IPS DF 6.9 (cell line): ENCODE results near the gene CAMK1D.
"Not testable (repeated sequence)": the region's sequence is repeated elsewhere in the genome, so short reads cannot be mapped to it uniquely, and the experiment has no call there.

Source experiments
- DNase-seq: peaks from one replicate; pipeline ENCODE4 v3.0.0-alpha.2; 2013; ENCODE audit warnings: low read depth, low spot score
- H3K27ac ChIP-seq: one replicate; pipeline ENCODE4 v1.5.1; 2013; ENCODE audit warnings: low read length, control low read depth
- H3K27me3 ChIP-seq: 2 replicates; pipeline ENCODE4 v1.6.1; 2013; ENCODE audit warnings: mild to moderate bottlenecking, low read length; ENCODE audit not compliant: control insufficient read depth, insufficient read depth
- H3K36me3 ChIP-seq: 2 replicates; pipeline ENCODE4 v1.6.1; 2013; ENCODE audit warnings: low read length; ENCODE audit not compliant: control insufficient read depth, insufficient read depth
- H3K4me1 ChIP-seq: 2 replicates; pipeline ENCODE4 v1.6.1; 2013; ENCODE audit warnings: low read length; ENCODE audit not compliant: control insufficient read depth, insufficient read depth
- H3K4me3 ChIP-seq: 2 replicates; pipeline ENCODE4 v1.5.1; 2013; ENCODE audit warnings: mild to moderate bottlenecking, low read length
- H3K9me3 ChIP-seq: 2 replicates; pipeline ENCODE4 v1.6.1; 2013; ENCODE audit warnings: low read length, inconsistent platforms; ENCODE audit not compliant: control insufficient read depth, insufficient read depth
- WGBS: extraction: QIAGEN DNeasy Blood & Tissue Kit; methylation state at CpG from one replicate; pipeline ENCODE4 v1.1.7; 2013; ENCODE audit warnings: mixed read lengths, missing lambda C conversion rate; ENCODE audit not compliant: insufficient read length, insufficient coverage; 5-methylcytosine and 5-hydroxymethylcytosine counted together

The CAMK1D gene

DNA sequence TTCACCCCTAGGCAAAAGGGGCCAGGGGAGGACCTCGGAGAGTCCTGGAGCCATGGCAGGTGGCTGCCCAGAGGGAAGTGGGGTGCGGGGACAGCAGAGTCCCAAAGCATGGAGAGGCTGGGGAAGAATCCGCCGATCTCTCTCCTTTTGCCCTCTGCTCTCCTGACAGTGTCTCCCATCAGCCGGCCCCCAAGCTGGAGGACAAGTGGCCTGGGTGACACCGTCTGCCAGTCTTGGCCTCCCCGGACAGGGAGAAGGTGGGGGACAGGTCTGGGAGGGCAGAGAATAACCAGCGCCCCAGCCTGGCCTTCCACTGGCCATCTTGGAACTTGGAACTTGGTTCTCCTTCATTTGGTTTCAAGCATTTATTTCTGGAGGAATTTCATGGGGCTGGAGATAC lies 77.9 kb downstream of the CAMK1D start:
- Histone ChIP-seq H3K36me3 (no peaks in the 10 kb centered on the region), H3K9me3 (no peaks in the 10 kb centered on the region), H3K27ac (no peak overlapping the region), H3K27me3 (no peaks in the 10 kb centered on the region), H3K4me3 (no peak overlapping the region), H3K4me1 (no peaks in the 10 kb centered on the region)
- no peak for DNase-seq
- WGBS = no CpG with 5 or more reads among the region's 8 CpGs

- H3K27ac ChIP-seq = no peak overlapping the region
- H3K27me3 ChIP-seq = no peaks in the 10 kb centered on the region
- no CpG with 5 or more reads among the region's 16 CpGs for WGBS
- H3K4me1 ChIP-seq = no peaks in the 10 kb centered on the region
- DNase-seq = no peak
- H3K9me3 ChIP-seq = no peaks in the 10 kb centered on the region
- H3K4me3 ChIP-seq = no peak overlapping the region
- no peaks in the 10 kb centered on the region for H3K36me3 ChIP-seq
Observed at GRCh38 chr10:12428447-12429135, 79.2 kb downstream of the CAMK1D start.

- DNase-seq = no peak
- no peaks in the 10 kb centered on the region; the same call in 1 of the 2 replicates for H3K4me1 ChIP-seq
- no peaks in the 10 kb centered on the region for H3K9me3 ChIP-seq
- no CpG with 5 or more reads among the region's 11 CpGs for WGBS
- no peak overlapping the region for H3K27ac ChIP-seq
- no peaks in the 10 kb centered on the region for H3K36me3 ChIP-seq
- H3K4me3 ChIP-seq = no peak overlapping the region
- no peaks in the 10 kb centered on the region for H3K27me3 ChIP-seq
Observed at GRCh38 chr10:12430406-12430982, 81.1 kb downstream of the CAMK1D start.

GRCh38 chr10:12431151-12432101 lies 82.1 kb downstream of the CAMK1D start:
- no peaks in the 10 kb centered on the region for H3K36me3 ChIP-seq
- DNase-seq = no peak
- H3K27me3 ChIP-seq = no peaks in the 10 kb centered on the region
- H3K27ac ChIP-seq = no peak overlapping the region
- H3K4me3 ChIP-seq = no peak overlapping the region
- H3K9me3 ChIP-seq = no peaks in the 10 kb centered on the region
- no CpG with 5 or more reads among the region's 18 CpGs for WGBS
- no peaks in the 10 kb centered on the region; the same call in 1 of the 2 replicates for H3K4me1 ChIP-seq

- H3K27ac ChIP-seq = no peak overlapping the region
- H3K36me3 ChIP-seq = no peaks in the 10 kb centered on the region
- no peaks in the 10 kb centered on the region for H3K9me3 ChIP-seq
- no peaks in the 10 kb centered on the region; the same call in 1 of the 2 replicates for H3K4me1 ChIP-seq
- no peaks in the 10 kb centered on the region for H3K27me3 ChIP-seq
- H3K4me3 ChIP-seq = no peak overlapping the region
- 100% methylated on average over 1 of the region's 13 CpGs for WGBS
- no peak for DNase-seq
Observed at GRCh38 chr10:12432402-12433189, 83.2 kb downstream of the CAMK1D start.

GRCh38 chr10:12434277-12434676 lies 84.9 kb downstream of the CAMK1D start:
- Histone ChIP-seq H3K4me3 (no peak overlapping the region), H3K4me1 (no peaks in the 10 kb centered on the region; the same call in 1 of the 2 replicates), H3K27me3 (no peaks in the 10 kb centered on the region), H3K27ac (no peak overlapping the region), H3K9me3 (no peaks in the 10 kb centered on the region), H3K36me3 (no peaks in the 10 kb centered on the region)
- no peak for DNase-seq
- WGBS = no CpG with 5 or more reads among the region's 6 CpGs

DNA sequence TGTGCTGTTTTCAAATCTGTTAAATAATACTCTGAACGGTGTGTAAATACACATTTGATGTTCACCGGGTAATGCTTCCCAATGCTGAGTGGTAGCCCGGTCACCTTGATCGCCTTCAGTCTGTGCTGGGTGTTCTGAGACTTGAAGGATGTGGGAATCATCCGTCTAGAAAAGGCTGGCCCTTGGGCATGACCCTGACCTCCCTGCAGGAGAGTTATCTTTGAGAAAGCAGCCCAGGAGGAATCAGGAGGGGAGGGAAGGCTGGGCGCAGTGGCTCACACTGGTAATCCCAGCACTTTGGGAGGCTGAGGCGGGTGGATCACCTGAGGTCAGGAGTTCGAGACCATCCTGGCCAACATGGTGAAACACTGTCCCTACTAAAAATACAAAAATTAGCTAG lies 85.3 kb downstream of the CAMK1D start:
- not testable (repeated sequence) for H3K4me1 ChIP-seq, H3K36me3 ChIP-seq, H3K27me3 ChIP-seq, H3K9me3 ChIP-seq, H3K27ac ChIP-seq, DNase-seq, H3K4me3 ChIP-seq
- WGBS = no CpG with 5 or more reads among the region's 8 CpGs

DNA sequence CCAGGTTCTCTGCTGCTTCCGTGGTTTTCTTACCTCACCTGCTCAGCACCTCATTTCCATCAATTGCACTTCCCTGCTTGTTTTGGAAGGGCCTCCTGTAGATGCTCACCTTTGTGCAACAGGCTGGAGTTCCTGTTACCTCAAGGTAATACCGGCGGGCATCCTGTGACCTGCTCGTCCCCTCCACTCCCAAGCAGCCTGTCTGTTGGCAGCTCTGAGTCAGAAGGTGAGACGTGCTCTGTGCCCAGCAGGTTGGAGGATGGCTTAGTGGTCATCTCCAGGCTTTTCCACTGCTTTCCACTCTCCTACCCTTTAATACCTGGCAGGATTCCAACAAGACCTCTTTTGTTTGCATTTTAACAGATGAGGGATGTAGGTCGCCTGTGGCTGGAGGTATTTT lies 86.0 kb downstream of the CAMK1D start:
- no peak for DNase-seq
- Histone ChIP-seq H3K4me1 (no peaks in the 10 kb centered on the region; the same call in 1 of the 2 replicates), H3K36me3 (no peaks in the 10 kb centered on the region), H3K9me3 (no peaks in the 10 kb centered on the region), H3K27ac (no peak overlapping the region), H3K27me3 (no peaks in the 10 kb centered on the region), H3K4me3 (no peak overlapping the region)
- WGBS = no CpG with 5 or more reads among the region's 6 CpGs

DNA sequence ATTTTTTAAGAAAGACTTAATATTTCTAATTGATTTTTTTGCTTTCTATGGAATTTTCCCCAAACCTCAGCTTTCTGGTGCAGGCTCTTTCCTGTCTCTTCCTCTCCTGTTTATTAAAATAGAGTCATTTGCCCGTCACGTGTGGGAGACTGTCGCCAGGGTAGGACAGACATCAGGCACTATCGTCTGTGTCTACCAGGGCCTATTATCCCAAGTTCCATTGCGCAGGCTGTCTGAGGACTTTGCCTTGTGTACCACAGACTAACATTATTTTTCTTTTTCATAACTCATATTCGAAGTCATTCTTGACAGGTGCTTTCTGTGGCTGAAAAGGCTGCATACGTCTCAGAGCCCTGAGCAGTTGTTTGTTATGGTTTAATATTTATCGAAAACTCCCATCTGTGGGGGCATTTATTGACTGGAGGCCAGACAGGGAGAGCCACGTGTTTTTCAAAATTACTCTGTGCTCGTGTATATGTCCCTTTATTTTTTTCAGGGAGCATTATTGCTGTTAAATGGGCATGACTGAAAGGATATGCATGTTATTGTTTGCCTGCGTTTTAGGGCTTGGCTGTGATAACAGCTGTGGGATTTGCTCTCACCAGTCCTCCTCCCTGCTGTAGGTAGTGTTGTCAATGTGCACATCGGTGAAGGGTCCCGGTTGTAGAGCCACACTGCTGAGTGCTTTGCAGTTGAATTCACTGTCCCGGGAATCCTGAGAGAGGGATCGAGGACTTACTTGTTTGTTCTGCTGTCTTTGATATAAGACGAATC lies 89.8 kb downstream of the CAMK1D start:
- DNase-seq = no peak
- Histone ChIP-seq H3K27ac (no peak overlapping the region), H3K4me3 (no peak overlapping the region), H3K27me3 (no peaks in the 10 kb centered on the region), H3K4me1 (no peaks in the 10 kb centered on the region; the same call in 1 of the 2 replicates), H3K9me3 (no peaks in the 10 kb centered on the region), H3K36me3 (no peaks in the 10 kb centered on the region)
- no CpG with 5 or more reads among the region's 16 CpGs for WGBS
